Measurements from ENCODE around the gene GOLGA8S.
"Not testable (repeated sequence)": the region's sequence is repeated elsewhere in the genome, so short reads cannot be mapped to it uniquely, and the experiment has no call there.

Gene GOLGA8S, protein sequence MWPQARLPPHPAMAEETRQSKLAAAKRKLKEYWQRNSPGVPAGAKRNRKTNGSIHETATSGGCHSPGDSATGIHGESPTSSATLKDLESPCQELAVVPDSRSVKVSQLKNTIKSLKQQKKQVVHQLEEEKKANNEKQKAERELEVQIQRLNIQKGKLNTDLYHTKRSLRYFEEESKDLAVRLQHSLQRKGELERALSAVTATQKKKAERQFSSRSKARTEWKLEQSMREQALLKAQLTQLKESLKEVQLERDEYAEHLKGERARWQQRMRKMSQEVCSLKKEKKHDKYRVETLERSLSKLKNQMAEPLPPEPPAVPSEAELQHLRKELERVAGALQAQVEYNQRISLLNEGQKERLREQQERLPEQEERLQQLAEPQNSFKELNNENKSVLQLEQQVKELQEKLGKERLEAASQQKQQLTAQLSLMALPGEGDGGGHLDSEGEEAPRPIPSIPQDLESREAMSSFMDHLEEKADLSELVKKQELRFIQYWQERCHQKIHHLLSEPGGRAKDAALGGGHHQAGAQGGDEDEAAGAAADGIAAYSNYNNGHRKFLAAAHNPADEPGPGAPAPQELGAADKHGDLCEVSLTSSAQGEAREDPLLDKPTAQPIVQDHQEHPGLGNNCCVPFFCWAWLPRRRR

DNA sequence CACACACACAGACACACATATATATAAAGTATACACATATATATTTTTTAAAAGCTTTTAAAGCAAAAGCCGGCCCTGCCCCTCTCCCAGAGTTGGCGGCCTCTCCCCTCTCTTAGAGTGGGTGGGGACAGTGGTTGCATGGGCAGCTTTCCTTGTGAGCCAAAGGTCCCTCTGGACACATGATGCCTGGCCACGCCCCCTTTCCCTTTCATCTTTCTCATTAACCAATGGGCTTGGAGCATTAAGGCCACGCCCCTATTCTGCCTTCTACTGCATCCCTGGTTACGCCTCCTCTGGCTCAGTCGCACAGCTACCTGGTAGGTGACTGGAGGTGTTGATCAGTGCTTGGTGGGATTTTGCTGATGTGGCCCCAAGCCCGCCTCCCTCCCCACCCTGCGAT is at the start of gene GOLGA8S:
Gene GOLGA8S (plus strand): TSS at position 301 of the 400 bp plus-strand sequence. CDS start 62 bp downstream, at position 363.
- DNase-seq = not testable (repeated sequence)

GRCh38 chr15:23304805-23305204 is 49.7 kb upstream of the GOLGA8S start:
- not testable (repeated sequence) for DNase-seq

GRCh38 chr15:23305921-23306320 is 48.6 kb upstream of the GOLGA8S start:
- DNase-seq = not testable (repeated sequence)

DNA sequence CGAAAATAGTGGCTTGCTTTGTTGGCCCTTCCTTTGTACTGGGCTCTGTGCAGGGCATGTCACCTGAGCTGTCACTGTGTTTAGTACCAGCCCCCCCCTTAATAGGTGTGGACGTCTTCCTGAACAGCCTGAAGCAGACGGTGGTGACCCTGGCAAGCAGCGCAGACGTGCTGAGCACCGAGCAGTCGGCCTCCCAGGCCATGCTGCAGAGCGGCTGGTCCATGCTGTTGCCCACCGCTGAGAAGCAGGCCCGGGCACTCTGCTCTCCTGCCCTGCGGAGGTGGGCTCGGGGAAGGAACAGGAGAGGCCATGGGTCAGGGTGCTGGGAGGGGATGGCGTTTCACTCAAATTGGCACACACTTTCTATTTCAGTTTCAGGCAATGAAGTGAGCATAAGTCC is 43.3 kb upstream of the GOLGA8S start:
- not testable (repeated sequence) for DNase-seq

GRCh38 chr15:23334096-23334495 is 20.5 kb upstream of the GOLGA8S start, which contains the start of gene GOLGA6L26:
GOLGA6L26 (minus strand) TSS chr15:23334196; CDS start chr15:23334135, 61 bp downstream.
- DNase-seq = not testable (repeated sequence)

DNA sequence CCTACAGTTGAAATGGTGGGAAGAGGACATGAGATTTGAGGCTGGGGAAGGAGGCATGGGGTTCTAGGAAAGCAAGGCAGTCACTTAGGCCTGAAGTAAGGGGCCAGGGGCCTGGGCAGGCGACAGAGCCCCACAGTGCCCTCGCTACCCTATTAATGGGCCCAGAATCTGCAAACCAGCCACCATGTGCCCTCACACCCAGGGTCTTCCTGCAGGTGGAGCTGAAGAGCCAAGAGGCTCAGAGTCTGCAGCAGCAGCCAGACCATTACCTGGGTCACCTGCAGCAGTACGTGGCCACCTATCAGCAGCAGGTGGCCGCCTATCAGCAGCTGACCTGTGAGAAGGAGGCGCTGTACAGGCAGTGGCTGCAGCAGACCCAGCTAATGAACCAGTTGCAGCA is 8.1 kb downstream of the GOLGA8S start:
- DNase-seq = not testable (repeated sequence)

GRCh38 chr15:23364261-23364660 is 9.7 kb downstream of the GOLGA8S start:
- not testable (repeated sequence) for DNase-seq

DNA sequence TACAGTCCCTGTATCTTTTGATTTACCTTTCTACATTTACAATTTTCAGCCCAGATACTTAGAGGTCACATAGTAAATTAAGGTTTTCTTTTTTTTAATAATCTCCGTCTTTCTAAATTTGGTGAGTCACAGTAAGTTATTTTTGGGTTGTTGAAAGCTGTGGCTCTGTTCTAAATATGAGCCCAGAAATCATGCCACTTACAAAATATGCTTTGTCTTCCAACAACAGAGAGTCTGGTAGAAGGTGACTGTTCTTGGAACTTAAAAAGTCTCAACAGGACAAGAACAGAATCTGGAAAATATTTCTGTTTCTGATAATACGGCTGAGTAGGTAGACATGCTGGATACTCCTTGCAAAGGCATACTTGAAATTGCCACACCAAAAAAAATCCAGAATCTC is 16.0 kb downstream of the GOLGA8S start:
- no peak for DNase-seq

DNA sequence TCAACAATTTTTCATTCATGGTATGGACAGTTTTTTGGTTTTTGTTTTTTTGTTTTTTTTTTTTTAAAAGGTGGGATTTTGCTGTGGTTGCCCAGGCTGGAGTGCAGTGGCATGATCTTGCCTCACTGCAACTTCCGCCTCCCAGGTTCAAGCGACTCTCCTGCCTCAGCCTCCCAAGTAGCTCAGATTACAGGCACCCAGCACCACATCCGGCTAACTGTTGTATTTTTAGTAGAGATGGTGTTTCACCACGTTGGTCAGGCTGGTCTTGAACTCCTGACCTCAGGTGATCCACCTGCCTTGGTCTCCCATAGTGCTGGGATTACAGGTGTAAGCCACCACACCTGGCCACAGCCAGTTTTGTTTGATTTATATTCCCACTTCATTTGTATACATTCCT is 16.6 kb downstream of the GOLGA8S start:
- DNase-seq = not testable (repeated sequence)

GRCh38 chr15:23371868-23372267 is 17.3 kb downstream of the GOLGA8S start:
- DNase-seq = not testable (repeated sequence)

DNA sequence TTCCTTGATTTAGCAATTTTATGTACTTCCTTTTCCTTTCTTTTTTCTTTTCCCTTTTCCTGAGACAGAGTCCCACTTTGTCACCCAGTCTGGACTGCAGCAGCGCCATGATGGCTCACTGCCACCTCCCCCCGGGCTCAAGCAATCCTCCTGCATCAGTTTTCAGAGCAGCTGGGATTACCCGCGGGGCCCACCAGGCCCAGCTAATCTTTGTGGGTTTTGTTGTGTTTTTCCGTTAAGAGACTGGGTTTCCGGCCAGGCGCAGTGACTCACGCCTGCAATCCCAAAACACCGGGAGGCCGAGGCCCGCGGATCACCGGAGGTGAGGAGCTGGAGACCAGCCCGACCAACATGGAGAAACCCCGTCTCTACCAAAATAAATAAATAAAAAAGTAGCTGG is 17.7 kb downstream of the GOLGA8S start:
- DNase-seq = no peak

DNA sequence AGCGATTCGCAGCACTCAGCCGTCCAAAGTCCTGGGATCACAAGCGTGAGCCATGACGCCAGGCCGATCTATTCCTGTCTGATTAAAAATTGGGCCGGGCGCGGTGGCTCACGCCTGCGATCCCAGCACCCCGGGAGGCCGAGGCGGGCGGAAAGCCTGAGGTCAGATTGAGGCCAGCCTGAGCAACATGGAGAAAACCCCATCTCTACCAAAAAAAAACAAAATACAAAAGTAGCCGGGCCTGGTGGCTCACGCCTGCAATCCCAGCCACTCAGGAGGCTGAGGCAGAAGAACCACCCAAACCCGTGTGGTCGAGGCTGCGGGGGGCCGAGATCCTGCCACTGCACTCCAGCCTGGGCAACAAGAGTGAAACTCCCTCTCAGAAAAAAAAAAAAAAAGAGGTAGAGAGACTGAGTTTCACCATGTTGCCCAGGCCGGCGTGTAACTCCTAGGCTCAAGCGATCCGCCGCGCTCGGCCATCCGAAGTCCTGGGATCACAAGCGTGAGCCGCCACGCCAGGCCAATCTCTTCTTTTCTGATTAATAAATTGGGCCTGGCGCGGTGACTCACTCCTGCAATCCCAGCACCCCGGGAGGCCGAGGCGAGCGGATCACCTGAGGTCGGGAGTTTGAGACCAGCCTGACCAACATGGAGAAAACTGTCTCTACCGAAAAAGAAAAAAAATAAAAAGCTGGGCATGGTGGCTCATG is 18.5 kb downstream of the GOLGA8S start:
- DNase-seq = not testable (repeated sequence)

GRCh38 chr15:23374226-23374625 is 19.7 kb downstream of the GOLGA8S start:
- DNase-seq = not testable (repeated sequence)

DNA sequence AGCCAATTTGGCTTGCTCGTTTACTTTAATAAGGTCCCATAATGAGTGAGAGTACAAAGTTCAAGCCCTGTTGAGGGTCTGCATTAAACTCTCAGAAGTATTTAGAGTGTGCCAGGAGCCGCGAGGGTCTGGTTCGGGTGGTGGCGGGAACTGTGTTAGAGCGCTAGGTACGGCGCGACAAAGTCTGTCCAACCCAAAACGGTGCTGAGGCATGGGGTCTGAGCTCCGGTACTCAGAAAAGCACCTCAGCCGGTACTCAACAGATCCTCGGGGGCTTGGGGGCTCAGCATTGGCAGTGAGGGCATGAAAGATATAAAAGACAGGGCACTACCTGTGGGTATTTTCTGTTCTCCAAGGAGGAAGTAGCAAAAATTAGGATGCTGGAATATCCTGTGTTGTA is 24.4 kb downstream of the GOLGA8S start:
- not testable (repeated sequence) for DNase-seq

DNA sequence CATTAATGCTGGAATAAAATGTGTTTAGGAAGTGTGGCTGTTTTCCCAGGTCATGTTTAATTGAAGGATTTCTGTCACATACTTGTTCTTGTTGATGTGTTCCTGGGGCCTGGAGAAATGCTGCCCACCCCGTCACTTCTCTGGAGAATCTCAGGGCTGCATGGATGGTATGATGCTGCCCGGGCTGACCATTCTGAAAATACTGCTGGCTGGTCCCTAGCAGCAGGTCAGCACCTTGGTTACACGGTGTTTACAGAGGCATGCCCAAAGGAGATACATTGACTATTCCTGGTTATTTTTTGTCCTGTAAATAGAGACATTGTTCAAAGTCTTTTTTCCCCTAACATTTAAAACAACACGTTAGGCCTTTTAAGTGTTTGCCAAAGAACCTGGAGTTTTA is 26.2 kb downstream of the GOLGA8S start:
- not testable (repeated sequence) for DNase-seq

- DNase-seq = not testable (repeated sequence)
These were observed 26.6 kb downstream of the GOLGA8S start for GRCh38 chr15:23381192-23381591.

- DNase-seq = no peak
These were observed 29.8 kb downstream of the GOLGA8S start for GRCh38 chr15:23384371-23384770.

DNA sequence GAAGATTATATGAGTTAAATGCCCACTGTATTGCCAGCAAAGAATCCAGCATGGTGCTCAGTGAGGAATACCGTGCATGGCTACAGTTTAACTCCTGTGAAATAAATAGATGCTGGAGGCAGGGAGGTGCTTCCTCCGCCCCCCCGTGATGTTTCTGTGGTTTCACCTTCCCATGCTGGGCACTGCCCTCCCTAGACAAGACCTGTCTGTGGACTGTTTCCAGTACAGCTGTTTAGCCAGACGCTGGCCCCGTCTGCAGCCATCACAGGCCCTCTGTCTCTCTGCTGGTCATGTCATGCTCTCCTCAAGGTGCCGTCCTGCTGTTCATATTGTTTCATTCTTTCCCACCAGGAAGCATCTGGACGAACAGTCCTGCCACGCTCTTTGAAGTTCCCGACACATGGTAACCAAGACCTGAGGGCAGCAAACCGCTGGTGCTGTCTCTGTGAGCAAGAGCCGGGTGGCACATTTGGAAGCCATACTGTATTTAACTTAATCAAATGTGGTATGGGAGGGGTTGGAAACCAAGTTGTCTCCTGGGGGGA is 31.4 kb downstream of the GOLGA8S start:
- DNase-seq = no peak

- no peak for DNase-seq
These were observed 33.2 kb downstream of the GOLGA8S start for GRCh38 chr15:23387621-23388190.

- no peak for DNase-seq
These were observed 40.6 kb downstream of the GOLGA8S start for GRCh38 chr15:23395030-23395692.

DNA sequence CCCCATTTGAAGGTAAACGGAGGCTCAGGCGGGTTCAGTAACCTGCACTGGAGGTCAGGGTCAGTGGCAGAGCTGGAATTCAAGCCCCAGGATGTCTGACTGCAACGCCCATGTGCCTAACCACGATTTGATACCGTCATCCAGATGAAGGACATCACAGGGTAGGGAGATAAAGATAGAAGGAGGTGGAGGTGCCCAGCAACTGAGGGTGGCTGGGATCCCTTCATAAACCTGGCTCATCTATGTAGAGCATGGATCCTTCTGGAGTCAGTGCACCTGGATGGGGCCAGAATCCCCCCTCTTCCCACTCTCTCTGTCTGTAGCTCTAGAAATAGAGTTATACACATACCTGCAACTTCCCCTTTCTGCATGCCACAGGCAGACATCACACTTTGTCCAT is 41.3 kb downstream of the GOLGA8S start:
- DNase-seq = no peak

GRCh38 chr15:23397779-23398178 is 43.2 kb downstream of the GOLGA8S start:
- DNase-seq = no peak

Measured in NCI-H526 (cell line).